H1 (cell line): ENCODE measurements around the gene SCAPER. TPM values are rescaled to one million over a fixed set of nuclear protein-coding genes. Genes with fewer than 3 reads are reported as not detected.

Source experiments
- CTCF ChIA-PET: fragments of 300-600 bp; sonication (Branson Sonifier 250); formaldehyde crosslinking; loops from one replicate; lab custom pipeline; 2021; ENCODE audit not compliant: partially characterized antibody; lab: Charles Lee
- POLR2A ChIA-PET: fragments of 300-600 bp; sonication (Branson Sonifier 250); formaldehyde crosslinking; loops from one replicate; lab custom pipeline; 2021; ENCODE audit warnings: inconsistent platforms; ENCODE audit not compliant: partially characterized antibody; lab: Charles Lee
- DNase-seq, 2 experiments: peaks; one replicate each; pipeline versions ENCODE4 v3.0.0 to v3.0.0-alpha.2; 2010 to 2022; ENCODE audit warnings: low spot score in 2 of 2, low read depth in 1 of 2, mixed read lengths in 1 of 2
- FAIRE-seq: peaks from 2 replicates; lab custom pipeline; 2011; peaks lifted over from hg19 to GRCh38; lab: Jason Lieb, UNC
- H2AFZ ChIP-seq: 2 replicates; pipeline ENCODE4 v1.8.1; 2012; ENCODE audit warnings: low read length, inconsistent platforms
- H2AK5ac ChIP-seq: 2 replicates; pipeline ENCODE4 v1.6.1; 2013; ENCODE audit warnings: low read depth, low read length
- H2BK120ac ChIP-seq: replicated peaks from 2 replicates; pipeline ENCODE3; 2013; ENCODE audit warnings: low read depth, low read length, inconsistent platforms
- H2BK12ac ChIP-seq: 2 replicates; pipeline ENCODE4 v1.6.1; 2013; ENCODE audit warnings: low read depth, low read length
- H2BK15ac ChIP-seq: 2 replicates; pipeline ENCODE4 v1.6.1; 2013; ENCODE audit warnings: low read length
- H2BK20ac ChIP-seq: 2 replicates; pipeline ENCODE4 v1.6.1; 2013; ENCODE audit warnings: low read length
- H2BK5ac ChIP-seq: 2 replicates; pipeline ENCODE4 v1.6.1; 2013; ENCODE audit warnings: low read depth, low read length
- H3K14ac ChIP-seq: 2 replicates; pipeline ENCODE4 v1.6.1; 2013; ENCODE audit warnings: inconsistent platforms; ENCODE audit not compliant: insufficient read length
- H3K18ac ChIP-seq: 2 replicates; pipeline ENCODE4 v1.6.1; 2013; ENCODE audit warnings: low read length; ENCODE audit errors: extremely low read depth
- H3K23ac ChIP-seq: 2 replicates; pipeline ENCODE4 v1.6.1; 2013; ENCODE audit warnings: inconsistent platforms; ENCODE audit not compliant: insufficient read length
- H3K23me2 ChIP-seq: 2 replicates; pipeline ENCODE4 v1.6.1; 2013; ENCODE audit warnings: low read depth, low read length
- H3K27ac ChIP-seq: 2 replicates; pipeline ENCODE4 v1.6.1; 2011; ENCODE audit warnings: low read depth, low read length, inconsistent platforms
- H3K27me3 ChIP-seq, 4 experiments: replicated peaks in 1 of 4; 1 replicate in 1 of 4; 2 replicates in 3 of 4; pipeline versions ENCODE4 v1.6.1 to v1.8.1; 2011 to 2013; ENCODE audit warnings: low read length in 3 of 4, mild to moderate bottlenecking in 3 of 4, inconsistent platforms in 2 of 4, mixed read lengths in 2 of 4, moderate library complexity in 1 of 4; ENCODE audit not compliant: control insufficient read depth in 3 of 4, insufficient read depth in 3 of 4; ENCODE audit errors: extremely low read depth in 1 of 4
- H3K36me3 ChIP-seq, 4 experiments: 2 replicates each; pipeline versions ENCODE4 v1.6.1 to v1.8.1; 2011 to 2013; ENCODE audit warnings: mild to moderate bottlenecking in 4 of 4, low read length in 3 of 4, moderate library complexity in 2 of 4, control low read depth in 1 of 4, inconsistent platforms in 1 of 4; ENCODE audit not compliant: insufficient read depth in 4 of 4, control insufficient read depth in 2 of 4
- H3K4ac ChIP-seq: replicated peaks from 2 replicates; pipeline ENCODE3; 2013; ENCODE audit warnings: low read length, low read depth, mixed read lengths, inconsistent platforms; ENCODE audit not compliant: insufficient read length
- H3K4me1 ChIP-seq, 4 experiments: replicated peaks in 1 of 4; 1 replicate in 1 of 4; 2 replicates in 3 of 4; pipeline versions ENCODE4 v1.6.1 to v1.8.1; 2011 to 2013; ENCODE audit warnings: low read length in 3 of 4, inconsistent platforms in 2 of 4, mixed read lengths in 1 of 4; ENCODE audit not compliant: insufficient read depth in 4 of 4, control insufficient read depth in 3 of 4
- H3K4me2 ChIP-seq, 2 experiments: 2 replicates each; pipeline versions ENCODE4 v1.6.1 to v1.8.1; 2011 to 2013; ENCODE audit warnings: low read depth in 2 of 2, low read length in 2 of 2, control low read depth in 1 of 2, inconsistent platforms in 1 of 2, mild to moderate bottlenecking in 1 of 2; ENCODE audit not compliant: insufficient read depth in 1 of 2
- H3K4me3 ChIP-seq, 4 experiments: fragments of 200-600, 300-600 bp in 1 of 4; sonication (generic), shearing (Covaris generic), sonication (Bioruptor Twin) in 1 of 4; 2 replicates each; pipeline versions ENCODE4 v1.5.1 to v1.8.1; 2011 to 2016; ENCODE audit warnings: low read length in 4 of 4, low read depth in 3 of 4, control low read depth in 2 of 4, inconsistent platforms in 2 of 4, mild to moderate bottlenecking in 2 of 4, mixed read lengths in 1 of 4, moderate library complexity in 1 of 4; ENCODE audit not compliant: insufficient read depth in 2 of 4; ENCODE audit errors: extremely low read depth in 1 of 4
- H3K56ac ChIP-seq: replicated peaks from 2 replicates; pipeline ENCODE3; 2013; ENCODE audit warnings: low read depth, mild to moderate bottlenecking, mixed read lengths, low read length, inconsistent platforms; ENCODE audit not compliant: insufficient read length
- H3K79me1 ChIP-seq: 2 replicates; pipeline ENCODE4 v1.6.1; 2013; ENCODE audit warnings: low read depth, low read length, control low read depth
- H3K79me2 ChIP-seq, 2 experiments: 2 replicates each; pipeline versions ENCODE4 v1.6.1 to v1.8.1; 2012 to 2013; ENCODE audit warnings: low read length in 2 of 2, mild to moderate bottlenecking in 2 of 2, inconsistent platforms in 1 of 2; ENCODE audit not compliant: insufficient read depth in 2 of 2, control insufficient read depth in 1 of 2
- H3K9ac ChIP-seq, 4 experiments: replicated peaks in 1 of 4; 1 replicate in 1 of 4; 2 replicates in 3 of 4; pipeline versions ENCODE4 v1.6.1 to v1.8.1; 2011 to 2013; ENCODE audit warnings: low read depth in 3 of 4, low read length in 3 of 4, control low read depth in 2 of 4, mild to moderate bottlenecking in 2 of 4, moderate library complexity in 2 of 4, inconsistent platforms in 1 of 4; ENCODE audit errors: extremely low read depth in 1 of 4
- H3K9me3 ChIP-seq, 2 experiments: 2 replicates each; pipeline versions ENCODE4 v1.6.1 to v1.8.1; 2012 to 2013; ENCODE audit warnings: mild to moderate bottlenecking in 2 of 2, moderate library complexity in 2 of 2, control low read depth in 1 of 2, inconsistent platforms in 1 of 2, low read depth in 1 of 2, low read length in 1 of 2, mixed read lengths in 1 of 2; ENCODE audit not compliant: insufficient read depth in 2 of 2
- H4K20me1 ChIP-seq, 2 experiments: replicated peaks in 1 of 2; 2 replicates each; pipeline versions ENCODE3 to v1.8.1; 2011 to 2013; ENCODE audit warnings: inconsistent platforms in 2 of 2, low read length in 2 of 2, mild to moderate bottlenecking in 1 of 2; ENCODE audit not compliant: insufficient read depth in 2 of 2, control insufficient read depth in 1 of 2
- H4K5ac ChIP-seq: 2 replicates; pipeline ENCODE4 v1.6.1; 2013; ENCODE audit warnings: low read length, low read depth, mixed read lengths, inconsistent platforms; ENCODE audit not compliant: insufficient read length
- H4K8ac ChIP-seq: 2 replicates; pipeline ENCODE4 v1.8.0; 2013; ENCODE audit warnings: mild to moderate bottlenecking, moderate library complexity, low read length, inconsistent platforms; ENCODE audit not compliant: insufficient read depth; ENCODE audit errors: extremely low read depth
- H4K91ac ChIP-seq: replicated peaks from 2 replicates; pipeline ENCODE3; 2013; ENCODE audit warnings: low read length, mixed read lengths, inconsistent platforms; ENCODE audit not compliant: insufficient read length
- ATF3 ChIP-seq: IDR thresholded peaks from 2 replicates; pipeline ENCODE4 v1.6.1; 2011; ENCODE audit warnings: low read depth, mild to moderate bottlenecking, low read length; ENCODE audit not compliant: insufficient read depth
- EZH2 ChIP-seq: fragments of 200-600 bp; sonication (generic); IDR thresholded peaks from 2 replicates; pipeline ENCODE4 v1.7.1; 2012; ENCODE audit warnings: low read depth, mild to moderate bottlenecking, moderate library complexity, low read length, inconsistent platforms; ENCODE audit not compliant: severe bottlenecking
- HDAC2 ChIP-seq, 2 experiments: fragments of 300-600 bp in 1 of 2; sonication (generic) in 1 of 2; IDR thresholded peaks; 2 replicates each; pipeline ENCODE4 v1.6.1; 2011 to 2012; ENCODE audit warnings: low read depth in 2 of 2, low read length in 2 of 2, mild to moderate bottlenecking in 2 of 2, moderate library complexity in 2 of 2, borderline replicate concordance in 1 of 2, inconsistent platforms in 1 of 2
- JUND ChIP-seq: IDR thresholded peaks from 2 replicates; pipeline ENCODE4 v1.6.1; 2011; ENCODE audit warnings: mild to moderate bottlenecking, improper control_type of control experiment, low read length
- KDM4A ChIP-seq: IDR thresholded peaks from one replicate; pipeline ENCODE4 v1.7.1; 2012; ENCODE audit warnings: low read depth, mild to moderate bottlenecking, moderate library complexity, low read length, inconsistent platforms; ENCODE audit not compliant: severe bottlenecking
- MAX ChIP-seq: IDR thresholded peaks from 2 replicates; pipeline ENCODE4 v1.6.1; 2012; ENCODE audit warnings: inconsistent platforms
- NANOG ChIP-seq: IDR thresholded peaks from 2 replicates; pipeline ENCODE4 v1.6.1; 2011; ENCODE audit warnings: low read length, low read depth, mild to moderate bottlenecking, inconsistent platforms; ENCODE audit not compliant: insufficient read depth, poor library complexity, severe bottlenecking
- NRF1 ChIP-seq: IDR thresholded peaks from 2 replicates; pipeline ENCODE4 v1.6.1; 2011; ENCODE audit warnings: mild to moderate bottlenecking, low read depth, low read length, improper control_type of control experiment
- POLR2AphosphoS5 ChIP-seq: IDR thresholded peaks from 2 replicates; pipeline ENCODE4 v1.6.1; 2011; ENCODE audit warnings: low read depth, low read length
- SIX5 ChIP-seq: IDR thresholded peaks from 2 replicates; pipeline ENCODE4 v1.6.1; 2011; ENCODE audit warnings: mild to moderate bottlenecking, low read depth, low read length
- SUZ12 ChIP-seq: fragments of 200-600 bp; sonication (generic); IDR thresholded peaks from 2 replicates; pipeline ENCODE4 v1.6.1; 2012; ENCODE audit warnings: mild to moderate bottlenecking, inconsistent platforms, low read length, moderate library complexity, mixed read lengths
- TAF7 ChIP-seq: optimal IDR thresholded peaks from 2 replicates; pipeline ENCODE3; 2011; ENCODE audit warnings: low read depth, mild to moderate bottlenecking, inconsistent platforms, low read length, moderate library complexity, borderline replicate concordance
- TBP ChIP-seq: IDR thresholded peaks from 2 replicates; pipeline ENCODE4 v1.6.1; 2011; ENCODE audit warnings: low read depth, low read length, improper control_type of control experiment
- WGBS, 2 experiments: shearing (Covaris generic) in 1 of 2; methylation state at CpG; one replicate each; pipeline versions ENCODE4 v1.1.6 to v1.1.7; 2013 to 2015; ENCODE audit warnings: low lambda C conversion rate in 2 of 2, mixed read lengths in 2 of 2, inconsistent platforms in 1 of 2, low coverage in 1 of 2, missing lambda C conversion rate in 1 of 2; ENCODE audit not compliant: insufficient replicate concordance in 2 of 2, insufficient coverage in 1 of 2, insufficient read length in 1 of 2; ENCODE audit errors: extremely low coverage in 1 of 2, missing lambda C conversion rate in 1 of 2; 5-methylcytosine and 5-hydroxymethylcytosine counted together
- polyA plus RNA-seq, 7 experiments: library from polyadenylated mRNA; depleted of rRNA in 3 of 7; stranded (reverse) in 5 of 7; unstranded in 2 of 7; fragments of >200 nt in 5 of 7; fragments of 200-250 nt in 2 of 7; gene quantifications; 1 replicate in 5 of 7; 2 replicates in 1 of 7; 4 replicates in 1 of 7; pipeline versions ENCODE4 v1.2.1 to v1.2.3, GENCODE V29; 2011 to 2013; ENCODE audit warnings: missing spikeins in 2 of 7, mixed read lengths in 2 of 7
- total RNA-seq: library from RNA; stranded (reverse); fragmentation: NEBNext Ultra II Directional; extraction: Animal tissue kit (Norgen Biotek cat#: 25700); gene quantifications from 2 replicates; pipeline ENCODE4 v1.2.1, GENCODE V29; 2021

Gene SCAPER
- total and polyA plus RNA-seq, 2 of the 8 experiments (the other 6 are each of a cell fraction or from before 2014, with no cell fraction given) = 1.6 to 6.8 TPM

GRCh38 chr15:76386178-76386577 lies 519.0 kb downstream of the SCAPER start:
- FAIRE-seq = no peak
- CTCF ChIA-PET = interaction anchor here (1.3 kb wide), 1 partner anchor 151 kb away, joined by 3 read pairs; no protein-coding TSS in a partner anchor

More at GRCh38 chr15:76386178-76386577, 519.0 kb downstream of the SCAPER start:
- no peak for DNase-seq
- H3K36me3 ChIP-seq = no peaks in the 10 kb centered on the region
- H3K79me2 ChIP-seq = no peaks in the 10 kb centered on the region
- no peak overlapping the region for H3K23ac ChIP-seq
- no peak overlapping the region for H3K4me3 ChIP-seq
- no peak overlapping the region for H2AK5ac ChIP-seq
- H3K14ac ChIP-seq = no peak overlapping the region
- no peak overlapping the region for H2BK20ac ChIP-seq
- no peaks in the 10 kb centered on the region for H3K23me2 ChIP-seq
- H3K4me2 ChIP-seq = no peak overlapping the region
- H3K9me3 ChIP-seq = no peaks in the 10 kb centered on the region
- H3K56ac ChIP-seq = no peak overlapping the region
- no peak overlapping the region for H4K91ac ChIP-seq
- POLR2A ChIA-PET = no interaction called here
- no peak overlapping the region for H2AFZ ChIP-seq
- no peak overlapping the region for H2BK5ac ChIP-seq
- H3K4ac ChIP-seq = no peak overlapping the region
- no peak overlapping the region for H3K27ac ChIP-seq
- H3K79me1 ChIP-seq = no peaks in the 10 kb centered on the region
- TF ChIP-seq MAX (no peak), SUZ12 (no peak), HDAC2 (IDR thresholded peaks at IDR 0.05; ENCODE audit: borderline replicate concordance in 1 of 2, low read depth in 2 of 2, low read length in 2 of 2) (no peak), TBP (no peak), EZH2 (no peak), SIX5 (no peak), JUND (no peak), TAF7 (no peak), POLR2AphosphoS5 (no peak), ATF3 (no peak), NRF1 (no peak), KDM4A (no peak), NANOG (no peak)
- no peak overlapping the region for H4K8ac ChIP-seq
- no peak overlapping the region for H2BK15ac ChIP-seq
- no peaks in the 10 kb centered on the region for H3K27me3 ChIP-seq
- WGBS, 2 experiments = 78% methylated on average over 2 of the region's 2 CpGs; no CpG with 5 or more reads in 1 of the 2 experiments
- no peak overlapping the region for H3K18ac ChIP-seq
- H3K4me1 ChIP-seq = no peaks in the 10 kb centered on the region
- H2BK12ac ChIP-seq = no peak overlapping the region
- no peak overlapping the region for H4K5ac ChIP-seq
- no peak overlapping the region for H2BK120ac ChIP-seq
- H4K20me1 ChIP-seq = no peaks in the 10 kb centered on the region
- H3K9ac ChIP-seq = no peak overlapping the region
